Natural killer cell (primary cell): ENCODE data around the gene SLC23A2. TPM values are rescaled to one million over a fixed set of nuclear protein-coding genes. Genes with fewer than 3 reads are reported as not detected.
"Not testable (repeated sequence)": the region's sequence is repeated elsewhere in the genome, so short reads cannot be mapped to it uniquely, and the experiment has no call there.

Experiments used
- ATAC-seq, 3 donors: fragments of 150-1000 bp in 2 of 3; fragments of 200-7000 bp in 1 of 3; cut with Tn5 transposase; 1 replicate in 1 of 3; 2 replicates in 2 of 3; pipeline ENCODE4 v1.10.0; 2021; ENCODE audit warnings: mild to moderate bottlenecking in 2 of 3, moderate library complexity in 2 of 3
- DNase-seq, 2 donors: peaks; one replicate each; pipeline versions ENCODE4 v3.0.0 to v3.0.0-alpha.2; 2013 to 2021; ENCODE audit warnings: mixed read lengths in 1 of 2
- H3K27ac ChIP-seq: one replicate; pipeline ENCODE4 v1.5.1; 2013; ENCODE audit warnings: mild to moderate bottlenecking, low read length
- H3K27me3 ChIP-seq: one replicate; pipeline ENCODE4 v1.6.1; 2013; ENCODE audit warnings: low read length; ENCODE audit not compliant: control insufficient read depth, insufficient read depth
- H3K36me3 ChIP-seq: one replicate; pipeline ENCODE4 v1.6.1; 2013; ENCODE audit warnings: low read length; ENCODE audit not compliant: control insufficient read depth, insufficient read depth
- H3K4me1 ChIP-seq: one replicate; pipeline ENCODE4 v1.6.1; 2013; ENCODE audit warnings: low read length; ENCODE audit not compliant: control insufficient read depth, insufficient read depth
- H3K4me3 ChIP-seq: one replicate; pipeline ENCODE4 v1.5.1; 2013; ENCODE audit warnings: low read length
- H3K9me3 ChIP-seq: one replicate; pipeline ENCODE4 v1.6.1; 2013; ENCODE audit warnings: low read length; ENCODE audit not compliant: control insufficient read depth, insufficient read depth
- H3K27ac Mint-ChIP-seq, 2 donors: one replicate each; pipeline ENCODE4 v1.8.0; 2022; ENCODE audit warnings: mild to moderate bottlenecking in 2 of 2, mixed read lengths in 2 of 2, moderate library complexity in 1 of 2
- H3K27me3 Mint-ChIP-seq, 2 donors: one replicate each; pipeline ENCODE4 v1.8.0; 2022; ENCODE audit warnings: low read depth in 2 of 2, mixed read lengths in 2 of 2
- H3K36me3 Mint-ChIP-seq: one replicate; pipeline ENCODE4 v1.8.0; 2022; ENCODE audit warnings: mixed read lengths
- H3K4me1 Mint-ChIP-seq, 2 donors: one replicate each; pipeline ENCODE4 v1.8.0; 2022; ENCODE audit warnings: mixed read lengths in 2 of 2
- H3K4me3 Mint-ChIP-seq: one replicate; pipeline ENCODE4 v1.8.0; 2022; ENCODE audit warnings: mild to moderate bottlenecking, moderate library complexity, mixed read lengths
- H3K9me3 Mint-ChIP-seq, 2 donors: one replicate each; pipeline ENCODE4 v1.8.0; 2022; ENCODE audit warnings: mixed read lengths in 2 of 2
- WGBS: methylation state at CpG from one replicate; pipeline ENCODE4 v1.1.7; 2013; ENCODE audit warnings: missing lambda C conversion rate; ENCODE audit not compliant: insufficient coverage; 5-methylcytosine and 5-hydroxymethylcytosine counted together
- intact Hi-C: fragments of 100-400 bp; cut with micrococcal nuclease; formaldehyde crosslinking; loops from one replicate; pipeline ENCODE4 v1.14.2; 2022
- total RNA-seq, 4 donors: library from RNA; stranded (reverse); fragments of 120-200 nt in 1 of 4; gene quantifications; one replicate each; pipeline versions ENCODE4 v1.2.3 to v1.2.4, GENCODE V29; 2013 to 2022
- TF ChIP-seq, protein P1 (sequence below): fragments of 200-600 bp; IDR thresholded peaks from one replicate; pipeline ENCODE4 v1.8.0; 2022; ENCODE audit warnings: antibody characterized with exemption

The SLC23A2 gene
- total RNA-seq, 3 donors from 2014 or later (not counting 1 experiment from before 2014, with no cell fraction given), result 21.8 to 31.5 (median 26.0) TPM

DNA sequence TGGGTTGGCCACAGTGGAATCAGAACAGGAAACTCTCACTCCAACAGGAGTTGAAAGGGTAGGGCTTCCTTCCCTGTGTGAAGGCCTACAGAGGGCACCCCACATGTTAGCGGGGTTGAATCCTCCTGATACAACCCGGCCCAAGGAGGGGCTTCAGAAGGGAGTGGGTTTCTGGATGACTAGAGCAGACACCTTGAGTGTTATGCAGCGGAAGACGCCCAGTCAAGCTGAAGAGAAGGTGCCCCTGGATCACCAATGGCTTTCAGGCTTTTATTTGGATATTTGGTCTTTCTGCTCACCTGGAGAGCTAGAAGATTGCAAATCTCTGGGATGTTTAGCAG, 146.8 kb downstream of the SLC23A2 start:
- H3K4me3 Mint-ChIP-seq, result no peak overlapping the region
- Histone ChIP-seq H3K4me3 (no peak overlapping the region), H3K4me1 (no peaks in the 10 kb centered on the region), H3K27me3 (no peaks in the 10 kb centered on the region), H3K36me3 (peaks cover 39% of the 10 kb centered on the region), H3K27ac (no peak overlapping the region), H3K9me3 (no peaks in the 10 kb centered on the region)
- 83% methylated on average over 4 of the region's 4 CpGs for WGBS
- no peaks in the 10 kb centered on the region for H3K27me3 Mint-ChIP-seq
- DNase-seq (no peak), ATAC-seq (no peak)
- no peaks in the 10 kb centered on the region for H3K4me1 Mint-ChIP-seq
- H3K27ac Mint-ChIP-seq, result no peak overlapping the region
- TF ChIP-seq, protein P1, sequence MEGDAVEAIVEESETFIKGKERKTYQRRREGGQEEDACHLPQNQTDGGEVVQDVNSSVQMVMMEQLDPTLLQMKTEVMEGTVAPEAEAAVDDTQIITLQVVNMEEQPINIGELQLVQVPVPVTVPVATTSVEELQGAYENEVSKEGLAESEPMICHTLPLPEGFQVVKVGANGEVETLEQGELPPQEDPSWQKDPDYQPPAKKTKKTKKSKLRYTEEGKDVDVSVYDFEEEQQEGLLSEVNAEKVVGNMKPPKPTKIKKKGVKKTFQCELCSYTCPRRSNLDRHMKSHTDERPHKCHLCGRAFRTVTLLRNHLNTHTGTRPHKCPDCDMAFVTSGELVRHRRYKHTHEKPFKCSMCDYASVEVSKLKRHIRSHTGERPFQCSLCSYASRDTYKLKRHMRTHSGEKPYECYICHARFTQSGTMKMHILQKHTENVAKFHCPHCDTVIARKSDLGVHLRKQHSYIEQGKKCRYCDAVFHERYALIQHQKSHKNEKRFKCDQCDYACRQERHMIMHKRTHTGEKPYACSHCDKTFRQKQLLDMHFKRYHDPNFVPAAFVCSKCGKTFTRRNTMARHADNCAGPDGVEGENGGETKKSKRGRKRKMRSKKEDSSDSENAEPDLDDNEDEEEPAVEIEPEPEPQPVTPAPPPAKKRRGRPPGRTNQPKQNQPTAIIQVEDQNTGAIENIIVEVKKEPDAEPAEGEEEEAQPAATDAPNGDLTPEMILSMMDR, result no peak
- no peaks in the 10 kb centered on the region for H3K36me3 Mint-ChIP-seq
- H3K9me3 Mint-ChIP-seq, result no peaks in the 10 kb centered on the region
- intact Hi-C loops, result no loop called here

DNA sequence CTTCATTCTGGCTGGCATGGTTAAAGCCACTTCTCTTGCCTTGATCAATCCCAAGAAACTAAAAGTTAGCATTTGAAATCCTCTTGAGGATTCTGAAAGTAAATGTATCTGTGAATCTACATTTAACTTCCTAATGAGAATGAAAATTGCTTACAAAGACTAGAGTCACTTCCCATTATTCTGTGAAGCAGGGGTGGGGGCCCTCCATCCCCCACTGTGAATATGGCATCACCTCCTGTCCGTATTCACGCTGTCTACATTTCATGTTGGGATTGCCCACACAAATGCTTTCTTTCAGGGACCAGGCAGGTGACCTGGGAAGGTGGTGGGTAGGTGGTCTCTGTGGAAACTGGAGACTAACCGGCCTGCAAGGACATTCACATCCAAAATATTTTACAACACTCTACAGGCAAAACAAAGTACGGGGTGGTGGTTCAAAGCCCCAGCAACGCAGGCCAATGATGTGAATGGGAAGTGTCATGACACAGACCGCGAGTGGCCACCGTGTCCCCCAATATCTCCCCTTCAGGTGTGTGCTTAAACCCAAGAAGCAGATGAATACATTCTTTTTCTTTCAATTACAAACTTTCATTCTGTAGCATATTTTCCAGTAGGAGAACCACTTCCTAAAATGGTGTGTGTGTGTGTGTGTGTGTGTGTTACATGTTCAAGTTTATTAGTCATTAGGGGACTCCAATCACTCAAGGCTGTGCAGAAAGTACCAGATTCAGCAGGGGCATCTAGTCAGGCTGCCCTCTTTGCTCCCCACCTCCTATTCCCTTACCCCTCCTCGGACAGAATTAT, 147.4 kb downstream of the SLC23A2 start:
- WGBS, result 91% methylated on average over 6 of the region's 9 CpGs
- Histone ChIP-seq H3K9me3 (no peaks in the 10 kb centered on the region), H3K4me3 (no peak overlapping the region), H3K27me3 (no peaks in the 10 kb centered on the region), H3K4me1 (no peaks in the 10 kb centered on the region), H3K36me3 (peaks cover 34% of the 10 kb centered on the region), H3K27ac (no peak overlapping the region)
- no peak for DNase-seq
- no peak for ATAC-seq
- H3K4me3 Mint-ChIP-seq, result no peak overlapping the region
- H3K9me3 Mint-ChIP-seq, result no peaks in the 10 kb centered on the region
- no peaks in the 10 kb centered on the region for H3K27me3 Mint-ChIP-seq
- H3K27ac Mint-ChIP-seq, result no peak overlapping the region
- TF ChIP-seq, protein P1, result no peak
- intact Hi-C loops, result no loop called here
- H3K36me3 Mint-ChIP-seq, result no peaks in the 10 kb centered on the region
- H3K4me1 Mint-ChIP-seq, result no peaks in the 10 kb centered on the region

DNA sequence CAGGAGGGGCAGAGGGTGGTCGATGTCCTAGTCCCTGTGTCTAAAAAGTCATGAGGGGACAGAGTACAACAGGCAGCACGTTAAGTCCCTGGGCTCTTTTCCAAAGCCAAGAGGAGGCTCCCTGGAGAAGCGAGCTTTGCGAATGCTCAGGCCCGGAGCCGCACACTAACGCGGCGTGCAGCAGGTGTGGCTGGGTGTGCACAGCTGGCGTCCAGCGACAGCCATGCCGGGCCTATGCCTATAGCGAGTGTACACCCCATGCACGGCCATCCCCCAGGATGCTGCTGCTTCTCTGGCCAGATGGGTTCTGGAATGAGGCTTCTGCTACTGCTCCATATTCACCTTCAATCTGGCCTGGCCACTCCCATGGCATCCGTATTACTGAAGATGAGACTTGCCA, 148.3 kb downstream of the SLC23A2 start:
- intact Hi-C loops, result no loop called here
- WGBS, result 98% methylated on average over 15 of the region's 15 CpGs
- Mint-ChIP-seq H3K36me3 (no peaks in the 10 kb centered on the region), H3K27ac (no peak overlapping the region), H3K27me3 (no peaks in the 10 kb centered on the region), H3K4me3 (no peak overlapping the region), H3K9me3 (no peaks in the 10 kb centered on the region), H3K4me1 (no peaks in the 10 kb centered on the region)
- H3K27ac ChIP-seq, result no peak overlapping the region
- no peaks in the 10 kb centered on the region for H3K27me3 ChIP-seq
- no peaks in the 10 kb centered on the region for H3K9me3 ChIP-seq
- peaks cover 24% of the 10 kb centered on the region for H3K36me3 ChIP-seq
- TF ChIP-seq, protein P1, result no peak
- no peak for ATAC-seq
- no peaks in the 10 kb centered on the region for H3K4me1 ChIP-seq
- DNase-seq, result no peak
- H3K4me3 ChIP-seq, result no peak overlapping the region

DNA sequence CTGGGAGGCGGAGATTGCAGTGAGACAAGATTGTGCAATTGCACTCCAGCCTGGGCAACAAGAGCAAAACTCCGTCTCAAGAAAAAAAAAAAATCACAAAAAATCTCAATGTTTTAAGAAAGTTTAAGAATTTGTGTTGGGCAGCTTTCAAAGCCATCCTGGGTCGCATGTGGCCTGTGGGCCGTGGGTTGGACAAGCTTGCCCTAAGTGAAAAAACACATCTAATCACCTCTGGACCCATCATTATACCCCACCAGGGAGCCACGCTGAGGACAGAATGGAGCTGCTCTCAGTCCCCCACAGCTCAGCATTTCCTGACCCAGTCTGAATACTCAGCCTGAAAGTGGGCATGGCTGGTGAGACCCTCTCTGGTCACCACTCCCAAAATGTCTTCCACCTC, 150.3 kb downstream of the SLC23A2 start:
- intact Hi-C loops, result no loop called here
- no peaks in the 10 kb centered on the region for H3K36me3 Mint-ChIP-seq
- Histone ChIP-seq H3K27me3 (no peaks in the 10 kb centered on the region), H3K27ac (no peak overlapping the region), H3K9me3 (no peaks in the 10 kb centered on the region), H3K4me1 (no peaks in the 10 kb centered on the region), H3K4me3 (no peak overlapping the region), H3K36me3 (peaks cover 11% of the 10 kb centered on the region)
- H3K4me1 Mint-ChIP-seq, result no peaks in the 10 kb centered on the region
- DNase-seq, result no peak
- WGBS, result 97% methylated on average over 4 of the region's 5 CpGs
- no peaks in the 10 kb centered on the region for H3K9me3 Mint-ChIP-seq
- ATAC-seq, result no peak
- no peak overlapping the region for H3K4me3 Mint-ChIP-seq
- H3K27me3 Mint-ChIP-seq, result no peaks in the 10 kb centered on the region
- no peak overlapping the region for H3K27ac Mint-ChIP-seq
- TF ChIP-seq, protein P1, result no peak

DNA sequence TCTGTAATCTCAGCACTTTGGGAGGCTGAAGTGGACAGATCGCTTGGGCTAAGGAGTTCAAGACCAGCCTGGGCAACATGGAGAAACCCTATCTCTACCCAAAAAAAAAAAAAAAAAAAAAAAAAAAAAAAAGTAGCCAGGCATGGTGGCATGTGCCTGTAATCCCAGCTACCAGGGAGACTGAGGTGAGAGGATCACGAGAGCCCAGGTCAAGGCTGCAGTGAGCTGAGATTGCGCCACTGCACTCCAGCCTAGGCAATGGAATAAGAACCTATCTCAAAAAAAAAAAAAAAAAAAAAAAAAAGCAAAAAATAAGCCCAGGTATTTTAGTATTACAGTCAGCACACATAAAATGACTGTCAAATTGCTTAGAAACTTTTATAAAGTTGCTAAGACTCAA, 152.5 kb downstream of the SLC23A2 start:
- H3K4me1 Mint-ChIP-seq, H3K36me3 Mint-ChIP-seq, intact Hi-C loops, H3K27ac Mint-ChIP-seq, H3K36me3 ChIP-seq, H3K27ac ChIP-seq, H3K27me3 Mint-ChIP-seq, H3K9me3 ChIP-seq, ATAC-seq, H3K4me3 Mint-ChIP-seq, H3K27me3 ChIP-seq, H3K4me3 ChIP-seq, H3K4me1 ChIP-seq, H3K9me3 Mint-ChIP-seq, DNase-seq: not testable (repeated sequence)
- 100% methylated on average over 2 of the region's 3 CpGs for WGBS
